ENCODE results near the gene BAZ2B. TPM values are rescaled to one million over a fixed set of nuclear protein-coding genes. Genes with fewer than 3 reads are reported as not detected.

BAZ2B gene
- total and polyA plus RNA-seq, 9 of the 15 experiments (the other 6 are each of a cell fraction or from before 2014, with no cell fraction given) = 7.5 to 38.6 (median 19.8) TPM

GRCh38 chr2:159506764-159507440 is 109.4 kb downstream of the BAZ2B start:
- in situ Hi-C loops (cut with MboI) (no loop called here), intact Hi-C loops (cut with micrococcal nuclease) (no loop called here)
- H3K9me1 ChIP-seq (ENCODE audit: control insufficient read depth, insufficient read depth, low read length) = no peaks in the 10 kb centered on the region
- FAIRE-seq (no peak), DNase-seq (ENCODE audit: extremely low read depth in 1 of 4, low spot score in 3 of 4) (no peak), ATAC-seq (no peak)
- no peak overlapping the region for H3K4me3 ChIP-seq
- H3K9me3 ChIP-seq (replicated peaks; ENCODE audit: control insufficient read depth, insufficient read depth, low read depth, low read length) = no peaks in the 10 kb centered on the region
- no peak overlapping the region for H3K4me2 ChIP-seq (ENCODE audit: insufficient read depth, low read length)
- H3K27me3 ChIP-seq (ENCODE audit: control insufficient read depth in 2 of 2, insufficient read depth in 2 of 2, low read length in 2 of 2) = no peaks in the 10 kb centered on the region
- no peaks in the 10 kb centered on the region for H3K4me1 ChIP-seq (replicated peaks in 1 of 2; ENCODE audit: control insufficient read depth in 2 of 2, insufficient read depth in 2 of 2, low read length in 2 of 2)
- no peak overlapping the region for H3K27ac ChIP-seq (ENCODE audit: extremely low read depth, low read depth, low read length)
- no peak overlapping the region for H3K9ac ChIP-seq (ENCODE audit: insufficient read depth in 1 of 2, low read depth in 2 of 2, low read length in 2 of 2)
- BruUV-seq (replicated peaks) = no TSS peak
- no peaks in the 10 kb centered on the region for H4K20me1 ChIP-seq (replicated peaks; ENCODE audit: control insufficient read depth, insufficient read depth, low read length)
- H3K79me2 ChIP-seq (ENCODE audit: control insufficient read depth, insufficient read depth, low read length) = no peaks in the 10 kb centered on the region
- H3K36me3 ChIP-seq (ENCODE audit: control insufficient read depth, insufficient read depth, low read length) = no peaks in the 10 kb centered on the region
- ChIA-PET POLR2A (no interaction called here), CTCF (ENCODE audit: low intra/inter-chr PET ratio) (interaction anchor here (0.6 kb wide), 1 partner anchor 107 kb away, joined by 3 read pairs; no protein-coding TSS in a partner anchor)
- 23% methylated on average over 2 of the region's 2 CpGs for whole genome bisulfite sequencing (ENCODE audit: insufficient coverage, low coverage, missing lambda C conversion rate)
- TF ChIP-seq FOSL1 (tag; conservative IDR thresholded peaks at IDR 0.05) = peak; percentile 28; the same call in 1 of the 2 replicates
- no peak for TF ChIP-seq BCLAF1 (IDR thresholded peaks at IDR 0.05; ENCODE audit: borderline replicate concordance in 1 of 2, control insufficient read depth in 1 of 2, low read depth in 2 of 2, low read length in 1 of 2)
- H2AFZ ChIP-seq (ENCODE audit: low read depth, low read length) = no peak overlapping the region

Measured in K562 (cell line).